ENCODE data around the gene LFNG. TPM values are rescaled to one million over a fixed set of nuclear protein-coding genes. Genes with fewer than 3 reads are reported as not detected.

LFNG gene
- total and polyA plus RNA-seq, 2 of the 13 experiments (the other 11 are each of a cell fraction or from before 2014, with no cell fraction given), result 0.44 to 1.5 TPM

DNA sequence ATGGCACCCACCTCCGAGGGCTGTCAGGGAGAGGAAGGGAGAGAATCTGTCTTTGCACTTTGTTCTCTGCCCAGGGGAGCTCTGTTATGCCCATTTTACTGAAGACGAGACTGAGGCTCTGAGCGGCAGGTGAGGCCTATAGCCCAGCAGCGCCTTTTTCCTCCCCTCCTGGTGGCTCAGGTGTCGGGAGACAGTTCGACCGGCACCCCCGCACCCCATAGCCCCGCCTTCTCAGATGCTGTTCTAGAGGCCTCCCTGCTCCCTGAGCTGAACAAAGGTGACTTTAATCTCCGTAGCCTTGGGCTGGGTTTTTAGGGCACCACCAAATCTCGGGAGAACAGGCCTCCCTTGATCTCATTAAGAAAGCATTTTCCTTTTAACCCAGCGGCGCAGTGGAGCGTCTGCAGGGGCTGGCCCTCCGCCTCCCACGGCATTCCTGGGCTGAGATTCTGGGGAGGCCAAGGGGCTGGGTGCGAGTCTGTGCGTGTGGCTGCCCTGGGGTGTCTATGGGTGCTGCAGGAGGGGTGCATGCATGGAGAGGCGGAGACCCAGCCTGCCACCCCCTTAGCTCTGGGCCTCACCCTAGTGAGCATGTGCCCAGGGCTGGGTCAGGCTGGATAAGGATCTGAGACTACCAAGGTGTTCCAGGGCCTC, 3.3 kb downstream of the LFNG start (continued):
- TF ChIP-seq ZNF574 (CRISPR knock-in tag; IDR thresholded peaks at IDR 0.05) (no peak), ZNF629 (CRISPR knock-in tag; conservative IDR thresholded peaks at IDR 0.05) (peak; percentile 97), ZNF512B (CRISPR knock-in tag; IDR thresholded peaks at IDR 0.05; ENCODE audit: borderline replicate concordance) (no peak), MLLT10 (CRISPR knock-in tag; IDR thresholded peaks at IDR 0.05) (no peak), ZNF850 (CRISPR knock-in tag; conservative IDR thresholded peaks at IDR 0.05) (no peak), ZMAT3 (CRISPR knock-in tag; conservative IDR thresholded peaks at IDR 0.05) (no peak), ZNF530 (CRISPR knock-in tag; IDR thresholded peaks at IDR 0.05; ENCODE audit: low read depth) (no peak), ARID4A (CRISPR knock-in tag; IDR thresholded peaks at IDR 0.05; ENCODE audit: borderline replicate concordance) (0 out of 2 replicates have a peak, but pooled peaks have one; percentile 23), SALL1 (CRISPR knock-in tag; IDR thresholded peaks at IDR 0.05) (no peak), ZBTB3 (CRISPR knock-in tag; IDR thresholded peaks at IDR 0.05; ENCODE audit: borderline replicate concordance, low read depth) (no peak), AGO1 (IDR thresholded peaks at IDR 0.05; ENCODE audit: low read depth, low read length, poor library complexity, severe bottlenecking) (peak; percentile 12), ZNF558 (CRISPR knock-in tag; IDR thresholded peaks at IDR 0.05; ENCODE audit: borderline replicate concordance) (no peak)
- TF ChIP-seq, protein P1, sequence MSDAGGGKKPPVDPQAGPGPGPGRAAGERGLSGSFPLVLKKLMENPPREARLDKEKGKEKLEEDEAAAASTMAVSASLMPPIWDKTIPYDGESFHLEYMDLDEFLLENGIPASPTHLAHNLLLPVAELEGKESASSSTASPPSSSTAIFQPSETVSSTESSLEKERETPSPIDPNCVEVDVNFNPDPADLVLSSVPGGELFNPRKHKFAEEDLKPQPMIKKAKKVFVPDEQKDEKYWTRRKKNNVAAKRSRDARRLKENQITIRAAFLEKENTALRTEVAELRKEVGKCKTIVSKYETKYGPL (CRISPR knock-in tag; IDR thresholded peaks at IDR 0.05), result no peak
- TF ChIP-seq, protein P2, sequence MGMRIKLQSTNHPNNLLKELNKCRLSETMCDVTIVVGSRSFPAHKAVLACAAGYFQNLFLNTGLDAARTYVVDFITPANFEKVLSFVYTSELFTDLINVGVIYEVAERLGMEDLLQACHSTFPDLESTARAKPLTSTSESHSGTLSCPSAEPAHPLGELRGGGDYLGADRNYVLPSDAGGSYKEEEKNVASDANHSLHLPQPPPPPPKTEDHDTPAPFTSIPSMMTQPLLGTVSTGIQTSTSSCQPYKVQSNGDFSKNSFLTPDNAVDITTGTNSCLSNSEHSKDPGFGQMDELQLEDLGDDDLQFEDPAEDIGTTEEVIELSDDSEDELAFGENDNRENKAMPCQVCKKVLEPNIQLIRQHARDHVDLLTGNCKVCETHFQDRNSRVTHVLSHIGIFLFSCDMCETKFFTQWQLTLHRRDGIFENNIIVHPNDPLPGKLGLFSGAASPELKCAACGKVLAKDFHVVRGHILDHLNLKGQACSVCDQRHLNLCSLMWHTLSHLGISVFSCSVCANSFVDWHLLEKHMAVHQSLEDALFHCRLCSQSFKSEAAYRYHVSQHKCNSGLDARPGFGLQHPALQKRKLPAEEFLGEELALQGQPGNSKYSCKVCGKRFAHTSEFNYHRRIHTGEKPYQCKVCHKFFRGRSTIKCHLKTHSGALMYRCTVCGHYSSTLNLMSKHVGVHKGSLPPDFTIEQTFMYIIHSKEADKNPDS (CRISPR knock-in tag; IDR thresholded peaks at IDR 0.05), result no peak

All from HepG2 (cell line).